ENCODE data around the gene HOTAIR.

HOTAIR gene

GRCh38 chr12:53927220-53928029 is 47.3 kb downstream of the HOTAIR start:
- no peak for DNase-seq (ENCODE audit: low spot score)

- DNase-seq (ENCODE audit: low spot score): no peak
These were observed 50.0 kb downstream of the HOTAIR start for GRCh38 chr12:53924521-53925405.

- no peak for DNase-seq (ENCODE audit: low spot score)
These were observed 57.7 kb downstream of the HOTAIR start for GRCh38 chr12:53916788-53917655.

Data from NAMALWA (cell line).